ENCODE measurements around the gene SPDL1. TPM values are rescaled to one million over a fixed set of nuclear protein-coding genes. Genes with fewer than 3 reads are reported as not detected.
"Not testable (repeated sequence)": the region's sequence is repeated elsewhere in the genome, so short reads cannot be mapped to it uniquely, and the experiment has no call there.

The SPDL1 gene
- total RNA-seq, 3 donors from 2014 or later, result 4.5 to 12.5 (median 5.8) TPM

- intact Hi-C loops (cut with DNase I, micrococcal nuclease), result no loop called here
- Histone ChIP-seq H3K9me3 (no peaks in the 10 kb centered on the region), H3K4me1 (ENCODE audit: low read depth) (no peaks in the 10 kb centered on the region)
Observed at GRCh38 chr5:169607882-169608281, 24.3 kb downstream of the SPDL1 start.

GRCh38 chr5:169609716-169610115 is 26.1 kb downstream of the SPDL1 start:
- H3K36me3 ChIP-seq (ENCODE audit: low read depth), result no peaks in the 10 kb centered on the region
- DNase-seq, result no peak
- no peak overlapping the region for H3K4me3 ChIP-seq
- no peaks in the 10 kb centered on the region for H3K9me3 ChIP-seq
- TF ChIP-seq CTCF (IDR thresholded peaks at IDR 0.05), result no peak
- H3K4me1 ChIP-seq (ENCODE audit: low read depth), result no peaks in the 10 kb centered on the region
- ATAC-seq, result no peak
- intact Hi-C loops (cut with DNase I, micrococcal nuclease), result no loop called here

More at GRCh38 chr5:169607882-169608281, 24.3 kb downstream of the SPDL1 start:
- H3K4me3 ChIP-seq, result no peak overlapping the region
- ATAC-seq (no peak), DNase-seq (no peak)
- no peak for TF ChIP-seq CTCF (IDR thresholded peaks at IDR 0.05)
- no peaks in the 10 kb centered on the region for H3K36me3 ChIP-seq (ENCODE audit: low read depth)

GRCh38 chr5:169610606-169611005 is 27.0 kb downstream of the SPDL1 start:
- intact Hi-C loops (cut with DNase I, micrococcal nuclease), result no loop called here
- Histone ChIP-seq H3K4me1 (ENCODE audit: low read depth) (no peaks in the 10 kb centered on the region), H3K36me3 (ENCODE audit: low read depth) (no peaks in the 10 kb centered on the region), H3K9me3 (no peaks in the 10 kb centered on the region), H3K4me3 (no peak overlapping the region)
- DNase-seq (no peak), ATAC-seq (no peak)
- TF ChIP-seq CTCF (IDR thresholded peaks at IDR 0.05), result no peak

GRCh38 chr5:169615561-169615960 is 32.0 kb downstream of the SPDL1 start:
- H3K9me3 ChIP-seq, result no peaks in the 10 kb centered on the region
- ATAC-seq, result no peak
- H3K36me3 ChIP-seq (ENCODE audit: low read depth), result no peaks in the 10 kb centered on the region
- TF ChIP-seq CTCF (IDR thresholded peaks at IDR 0.05), result no peak
- no peaks in the 10 kb centered on the region for H3K4me1 ChIP-seq (ENCODE audit: low read depth)
- DNase-seq, result no peak
- intact Hi-C loops (cut with DNase I, micrococcal nuclease), result no loop called here
- no peak overlapping the region for H3K4me3 ChIP-seq

GRCh38 chr5:169624307-169624706 is 40.7 kb downstream of the SPDL1 start:
- H3K9me3 ChIP-seq; H3K4me1 ChIP-seq (ENCODE audit: low read depth); H3K4me3 ChIP-seq; DNase-seq; ATAC-seq; intact Hi-C loops (cut with DNase I, micrococcal nuclease); H3K36me3 ChIP-seq (ENCODE audit: low read depth): not testable (repeated sequence)

GRCh38 chr5:169626779-169627178 is 43.2 kb downstream of the SPDL1 start:
- intact Hi-C loops (cut with DNase I, micrococcal nuclease), result no loop called here
- DNase-seq (no peak), ATAC-seq (no peak)
- H3K36me3 ChIP-seq (ENCODE audit: low read depth), result no peaks in the 10 kb centered on the region
- no peaks in the 10 kb centered on the region for H3K9me3 ChIP-seq
- no peaks in the 10 kb centered on the region for H3K4me1 ChIP-seq (ENCODE audit: low read depth)
- no peak overlapping the region for H3K4me3 ChIP-seq
- TF ChIP-seq CTCF (IDR thresholded peaks at IDR 0.05), result no peak
